ENCODE measurements around the gene C1orf210. TPM values are rescaled to one million over a fixed set of nuclear protein-coding genes. Genes with fewer than 3 reads are reported as not detected.

Gene C1orf210
- total and polyA plus RNA-seq, 2 of the 13 experiments (the other 11 are each of a cell fraction or from before 2014, with no cell fraction given): 0.49 to 5.1 TPM

DNA sequence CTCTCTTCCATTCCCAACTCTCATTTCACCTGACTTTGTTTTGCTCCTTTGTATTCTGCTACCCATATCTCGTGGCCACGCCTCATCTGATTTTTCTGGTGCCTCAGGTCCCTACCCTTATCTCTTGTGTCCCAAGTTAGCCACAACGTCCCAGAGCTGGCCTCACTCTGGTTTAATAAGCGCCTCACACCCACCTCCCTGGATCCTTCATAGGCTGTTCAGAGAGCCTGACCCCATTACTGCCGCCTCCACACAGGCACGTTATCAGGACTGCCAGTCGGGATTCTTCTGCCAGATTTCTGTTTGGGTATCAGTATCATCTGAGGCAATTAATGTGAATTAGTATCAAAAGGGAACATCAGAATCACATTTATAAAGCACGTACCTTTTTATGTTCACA lies 50.3 kb downstream of the C1orf210 start:
- FAIRE-seq (no peak), ATAC-seq (no peak), DNase-seq (ENCODE audit: low spot score) (no peak)
- Histone ChIP-seq H3K4me1 (ENCODE audit: insufficient read depth, low read length) (peaks cover 6% of the 10 kb centered on the region; the same call in 1 of the 2 replicates), H4K20me1 (ENCODE audit: insufficient read depth, low read length) (no peaks in the 10 kb centered on the region), H3K4me2 (ENCODE audit: low read depth, low read length) (no peak overlapping the region), H2AFZ (ENCODE audit: low read length) (no peak overlapping the region), H3K79me2 (ENCODE audit: insufficient read depth, low read length) (no peaks in the 10 kb centered on the region), H3K27me3 (ENCODE audit: control insufficient read depth in 1 of 2, insufficient read depth in 2 of 2, low read length in 2 of 2) (peaks cover 1 to 38% of the 10 kb centered on the region in 2 experiments; a peak in 3 of 5 replicates), H3K27ac (ENCODE audit: extremely low read length, insufficient read depth, low read length) (no peak overlapping the region), H3K9ac (ENCODE audit: insufficient read depth, low read depth, low read length) (no peak overlapping the region), H3K9me3 (ENCODE audit: low read length) (no peaks in the 10 kb centered on the region), H3K36me3 (replicated peaks in 1 of 2; ENCODE audit: control insufficient read depth in 1 of 2, insufficient read depth in 2 of 2, low read length in 2 of 2) (no peaks in the 10 kb centered on the region), H3K4me3 (replicated peaks in 1 of 3; ENCODE audit: insufficient read depth in 1 of 3, low read depth in 2 of 3, low read length in 3 of 3) (no peak overlapping the region)
- TF ChIP-seq, protein P1, sequence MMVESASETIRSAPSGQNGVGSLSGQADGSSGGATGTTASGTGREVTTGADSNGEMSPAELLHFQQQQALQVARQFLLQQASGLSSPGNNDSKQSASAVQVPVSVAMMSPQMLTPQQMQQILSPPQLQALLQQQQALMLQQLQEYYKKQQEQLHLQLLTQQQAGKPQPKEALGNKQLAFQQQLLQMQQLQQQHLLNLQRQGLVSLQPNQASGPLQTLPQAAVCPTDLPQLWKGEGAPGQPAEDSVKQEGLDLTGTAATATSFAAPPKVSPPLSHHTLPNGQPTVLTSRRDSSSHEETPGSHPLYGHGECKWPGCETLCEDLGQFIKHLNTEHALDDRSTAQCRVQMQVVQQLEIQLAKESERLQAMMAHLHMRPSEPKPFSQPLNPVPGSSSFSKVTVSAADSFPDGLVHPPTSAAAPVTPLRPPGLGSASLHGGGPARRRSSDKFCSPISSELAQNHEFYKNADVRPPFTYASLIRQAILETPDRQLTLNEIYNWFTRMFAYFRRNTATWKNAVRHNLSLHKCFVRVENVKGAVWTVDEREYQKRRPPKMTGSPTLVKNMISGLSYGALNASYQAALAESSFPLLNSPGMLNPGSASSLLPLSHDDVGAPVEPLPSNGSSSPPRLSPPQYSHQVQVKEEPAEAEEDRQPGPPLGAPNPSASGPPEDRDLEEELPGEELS (CRISPR knock-in tag; IDR thresholded peaks at IDR 0.05): no peak
- TF ChIP-seq YEATS4 (CRISPR knock-in tag; IDR thresholded peaks at IDR 0.05; ENCODE audit: borderline replicate concordance) (no peak), ZNF7 (CRISPR knock-in tag; IDR thresholded peaks at IDR 0.05) (no peak), CBX2 (IDR thresholded peaks at IDR 0.05; ENCODE audit: low read depth, low read length) (no peak), CBX2 (CRISPR knock-in tag; IDR thresholded peaks at IDR 0.05; ENCODE audit: low read depth) (no peak)
- intact Hi-C loops (cut with micrococcal nuclease; ENCODE audit: unreplicated experiment): loop anchor here (5.0 kb wide), 1 partner anchor 112 kb away; no protein-coding TSS in a partner anchor
- in situ Hi-C loops (cut with HindIII; ENCODE audit: extremely low pct_ligation_motif_present, low pct_unique_long_range_greater_than_20kb): no loop called here
- ChIA-PET CTCF (ENCODE audit: low intra/inter-chr PET ratio, low total read pairs) (no interaction called here), POLR2A (no interaction called here)
- 22% methylated on average over 8 of the region's 8 CpGs for WGBS (ENCODE audit: low lambda C conversion rate)
- BruUV-seq (replicated peaks): no TSS peak

DNA sequence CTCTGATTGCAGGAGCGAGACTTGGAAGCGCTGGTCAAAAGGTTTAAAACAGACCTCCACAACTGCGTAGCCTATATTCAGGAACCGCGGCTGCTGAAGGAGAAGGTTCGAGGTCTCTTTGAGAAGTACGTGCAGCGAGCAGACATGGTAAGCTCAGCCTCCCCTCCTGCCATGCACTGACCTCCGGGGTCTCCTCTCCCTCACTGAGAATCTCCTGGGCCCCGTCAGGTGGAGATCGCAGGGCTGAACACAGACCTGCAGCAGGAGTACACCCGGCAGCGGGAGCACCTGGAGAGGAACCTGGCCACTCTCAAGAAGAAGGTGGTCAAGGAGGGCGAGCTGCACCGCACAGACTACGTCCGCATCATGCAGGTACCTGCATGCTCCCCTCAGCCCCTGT lies 51.1 kb downstream of the C1orf210 start:
- Histone ChIP-seq H3K27ac (ENCODE audit: extremely low read length, insufficient read depth, low read length) (no peak overlapping the region), H3K4me1 (ENCODE audit: insufficient read depth, low read length) (peaks cover 6% of the 10 kb centered on the region; the same call in 1 of the 2 replicates), H2AFZ (ENCODE audit: low read length) (no peak overlapping the region), H3K4me3 (replicated peaks in 1 of 3; ENCODE audit: insufficient read depth in 1 of 3, low read depth in 2 of 3, low read length in 3 of 3) (no peak overlapping the region), H3K27me3 (ENCODE audit: control insufficient read depth in 1 of 2, insufficient read depth in 2 of 2, low read length in 2 of 2) (peaks cover 1 to 46% of the 10 kb centered on the region in 2 experiments; a peak in 3 of 5 replicates), H3K79me2 (ENCODE audit: insufficient read depth, low read length) (no peaks in the 10 kb centered on the region), H4K20me1 (ENCODE audit: insufficient read depth, low read length) (no peaks in the 10 kb centered on the region), H3K4me2 (ENCODE audit: low read depth, low read length) (no peak overlapping the region), H3K9me3 (ENCODE audit: low read length) (no peaks in the 10 kb centered on the region), H3K9ac (ENCODE audit: insufficient read depth, low read depth, low read length) (no peak overlapping the region), H3K36me3 (replicated peaks in 1 of 2; ENCODE audit: control insufficient read depth in 1 of 2, insufficient read depth in 2 of 2, low read length in 2 of 2) (no peaks in the 10 kb centered on the region)
- no peak for FAIRE-seq
- DNase-seq (ENCODE audit: low spot score): no peak
- intact Hi-C loops (cut with micrococcal nuclease; ENCODE audit: unreplicated experiment): no loop called here
- 66% methylated on average over 12 of the region's 17 CpGs for WGBS (ENCODE audit: low lambda C conversion rate)
- POLR2A ChIA-PET: interaction anchor here (0.6 kb wide), 1 partner anchor 160 kb away, joined by 3 read pairs; no protein-coding TSS in a partner anchor
- in situ Hi-C loops (cut with HindIII; ENCODE audit: extremely low pct_ligation_motif_present, low pct_unique_long_range_greater_than_20kb): no loop called here
- ATAC-seq: no peak
- CTCF ChIA-PET (ENCODE audit: low intra/inter-chr PET ratio, low total read pairs): no interaction called here
- no TSS peak for BruUV-seq (replicated peaks)
- TF ChIP-seq KAT2B (IDR thresholded peaks at IDR 0.05; ENCODE audit: borderline replicate concordance, low read depth, low read length): no peak
- no peak for TF ChIP-seq MED13 (CRISPR knock-in tag; IDR thresholded peaks at IDR 0.05)
- TF ChIP-seq ZNF660 (CRISPR knock-in tag; IDR thresholded peaks at IDR 0.05; ENCODE audit: borderline replicate concordance, low read depth): no peak
- no peak for TF ChIP-seq PRMT3 (CRISPR knock-in tag; IDR thresholded peaks at IDR 0.05; ENCODE audit: borderline replicate concordance, low read depth)
- TF ChIP-seq SMC3 (IDR thresholded peaks at IDR 0.05; ENCODE audit: low read length): no peak
- TF ChIP-seq CSRNP1 (CRISPR knock-in tag; IDR thresholded peaks at IDR 0.05): no peak
- TF ChIP-seq ZNF670 (CRISPR knock-in tag; IDR thresholded peaks at IDR 0.05; ENCODE audit: borderline replicate concordance): no peak
- TF ChIP-seq AKAP8 (CRISPR knock-in tag; IDR thresholded peaks at IDR 0.05): no peak
- TF ChIP-seq DPF2 (CRISPR knock-in tag; IDR thresholded peaks at IDR 0.05; ENCODE audit: borderline replicate concordance, low read depth): no peak
- TF ChIP-seq CREB1 (IDR thresholded peaks at IDR 0.05): no peak
- TF ChIP-seq CREB1 (CRISPR knock-in tag; IDR thresholded peaks at IDR 0.05): no peak
- TF ChIP-seq ZNF446 (CRISPR knock-in tag; IDR thresholded peaks at IDR 0.05): no peak
- TF ChIP-seq MIXL1 (CRISPR knock-in tag; IDR thresholded peaks at IDR 0.05): no peak
